Esophagus muscularis mucosa (tissue), 3 donors: ENCODE data around the gene RTN4.

Experiments used
- POLR2AphosphoS5 ChIP-seq, 2 donors: sonication (generic); formaldehyde crosslinking; IDR thresholded peaks; one replicate each; pipeline ENCODE4 v1.6.1; 2017; ENCODE audit warnings: antibody characterized with exemption in 2 of 2
- TF ChIP-seq, protein P1 (sequence below), 3 experiments: fragments of 200-600 bp in 2 of 3; fragments of 450-650 bp in 1 of 3; sonication (generic) in 2 of 3; IDR thresholded peaks; one replicate each; pipeline ENCODE4 v1.5.1; 2017 to 2019; ENCODE audit warnings: antibody characterized with exemption in 3 of 3, mild to moderate bottlenecking in 2 of 3, moderate library complexity in 1 of 3

DNA sequence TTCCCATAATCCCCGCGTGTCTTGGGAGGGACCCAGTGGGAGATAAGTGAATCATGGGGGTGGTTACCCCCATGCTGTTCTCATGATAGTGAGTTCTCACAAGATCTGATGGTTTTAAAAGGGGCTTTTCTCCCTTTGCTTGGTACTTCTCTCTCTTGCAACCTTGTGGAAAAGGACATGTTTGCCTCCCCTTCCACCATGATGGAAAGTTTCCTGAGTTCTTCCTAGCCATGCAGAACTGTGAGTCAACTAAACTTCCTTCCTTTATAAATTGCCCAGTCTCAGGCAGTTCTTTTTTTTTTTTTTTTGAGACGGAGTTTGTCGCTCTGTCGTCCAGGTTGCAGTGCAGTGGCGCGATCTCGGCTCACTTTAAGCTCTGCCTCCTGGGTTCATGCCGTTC, 26.5 kb upstream of the RTN4 start:
- TF ChIP-seq, protein P1, sequence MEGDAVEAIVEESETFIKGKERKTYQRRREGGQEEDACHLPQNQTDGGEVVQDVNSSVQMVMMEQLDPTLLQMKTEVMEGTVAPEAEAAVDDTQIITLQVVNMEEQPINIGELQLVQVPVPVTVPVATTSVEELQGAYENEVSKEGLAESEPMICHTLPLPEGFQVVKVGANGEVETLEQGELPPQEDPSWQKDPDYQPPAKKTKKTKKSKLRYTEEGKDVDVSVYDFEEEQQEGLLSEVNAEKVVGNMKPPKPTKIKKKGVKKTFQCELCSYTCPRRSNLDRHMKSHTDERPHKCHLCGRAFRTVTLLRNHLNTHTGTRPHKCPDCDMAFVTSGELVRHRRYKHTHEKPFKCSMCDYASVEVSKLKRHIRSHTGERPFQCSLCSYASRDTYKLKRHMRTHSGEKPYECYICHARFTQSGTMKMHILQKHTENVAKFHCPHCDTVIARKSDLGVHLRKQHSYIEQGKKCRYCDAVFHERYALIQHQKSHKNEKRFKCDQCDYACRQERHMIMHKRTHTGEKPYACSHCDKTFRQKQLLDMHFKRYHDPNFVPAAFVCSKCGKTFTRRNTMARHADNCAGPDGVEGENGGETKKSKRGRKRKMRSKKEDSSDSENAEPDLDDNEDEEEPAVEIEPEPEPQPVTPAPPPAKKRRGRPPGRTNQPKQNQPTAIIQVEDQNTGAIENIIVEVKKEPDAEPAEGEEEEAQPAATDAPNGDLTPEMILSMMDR (IDR thresholded peaks at IDR 0.05) = no peak
- TF ChIP-seq POLR2AphosphoS5 (IDR thresholded peaks at IDR 0.05) = no peak
